HG03175 (cell line): ENCODE data around the gene CXorf58.
A peak's percentile ranks its signal among the peaks of the same experiment; 100 is the strongest.
"Not testable (repeated sequence)": the region's sequence is repeated elsewhere in the genome, so short reads cannot be mapped to it uniquely, and the experiment has no call there.

Experiments
- ATAC-seq: cut with Tn5 transposase; IDR thresholded peaks from one replicate; pipeline ENCODE4 v1.9.1; 2021; ENCODE audit warnings: mild to moderate bottlenecking, moderate library complexity; ENCODE audit not compliant: unreplicated experiment

The CXorf58 gene, protein sequence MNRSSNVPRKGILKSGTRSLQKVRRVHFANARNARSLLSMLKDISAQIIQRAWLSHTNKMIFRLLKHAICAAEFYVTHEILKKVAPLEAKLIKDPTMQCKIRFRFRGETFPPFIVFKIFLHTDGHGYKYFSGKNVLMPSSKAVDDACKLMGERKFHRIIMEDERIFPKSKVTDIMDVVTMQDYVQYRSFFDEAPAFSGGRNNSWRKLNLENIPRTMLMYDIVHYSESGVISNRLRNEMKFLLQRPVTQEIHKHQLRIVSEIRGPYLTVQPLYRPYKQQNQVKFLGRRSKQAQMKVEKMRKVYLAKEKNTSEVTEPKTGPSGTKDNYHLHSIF

DNA sequence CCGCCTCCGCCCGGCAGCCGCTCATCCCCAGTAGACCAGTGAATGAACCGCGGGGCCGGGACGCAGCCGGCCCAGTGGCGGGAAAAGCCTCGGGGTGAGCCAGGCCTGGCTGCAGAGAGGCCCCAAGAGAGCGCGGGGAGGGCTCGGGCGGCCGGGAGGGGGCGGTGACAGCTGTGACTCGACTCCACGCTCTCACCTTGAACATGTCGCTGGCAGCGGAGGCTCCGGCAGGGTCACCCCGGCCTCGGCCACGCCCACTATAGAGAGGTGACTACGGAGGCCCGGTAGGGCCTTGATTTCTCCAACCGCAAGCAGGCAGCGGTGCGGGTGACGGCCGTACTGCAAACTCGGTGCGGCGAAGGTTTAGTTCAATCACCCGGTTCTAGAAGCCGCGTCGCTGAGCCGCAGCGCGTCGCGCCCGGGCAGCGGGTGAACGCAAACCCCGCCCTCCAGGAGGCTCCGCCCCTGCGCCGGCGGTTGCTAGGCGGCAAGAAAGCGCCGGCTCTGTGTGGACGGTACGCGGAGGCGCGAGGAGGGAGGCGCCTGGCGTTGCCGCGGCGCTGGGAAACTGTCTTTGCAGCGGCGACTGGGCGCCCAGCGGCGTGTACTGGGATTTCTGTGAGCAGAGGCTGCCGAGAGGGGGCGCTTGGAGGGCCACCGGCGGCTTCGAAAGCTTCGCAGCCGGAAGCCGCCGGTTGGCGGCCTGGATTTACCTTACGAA is at the start of gene CXorf58, which contains the start of gene APOO:
TSS of gene CXorf58 (plus strand) at position 509 of the 721 bp plus-strand sequence. CDS start 2,297 bp downstream, outside the sequence.
TSS of gene APOO (minus strand) at position 441 of the 721 bp plus-strand sequence. CDS start at position 205, 236 bp downstream.
- peak; percentile 92 for ATAC-seq

DNA sequence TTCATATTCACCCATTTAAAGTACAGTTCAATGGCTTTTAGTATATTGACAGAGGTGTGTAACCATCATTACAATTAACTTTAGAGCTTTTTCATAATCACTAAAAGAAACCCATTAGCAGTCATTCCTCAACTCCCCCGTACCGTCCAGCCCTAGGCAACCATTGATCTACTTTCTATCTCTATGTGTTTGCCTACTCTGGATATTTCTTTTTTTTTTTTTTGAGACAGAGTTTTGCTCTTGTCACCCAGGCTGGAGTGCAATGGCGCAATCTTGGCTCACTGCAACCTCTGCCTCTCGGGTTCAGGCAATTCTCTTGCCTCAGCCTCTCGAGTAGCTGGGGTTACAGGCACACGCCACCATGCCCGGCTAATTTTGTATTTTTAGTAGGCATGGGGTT is 48.6 kb upstream of the CXorf58 start:
- ATAC-seq, result not testable (repeated sequence)

DNA sequence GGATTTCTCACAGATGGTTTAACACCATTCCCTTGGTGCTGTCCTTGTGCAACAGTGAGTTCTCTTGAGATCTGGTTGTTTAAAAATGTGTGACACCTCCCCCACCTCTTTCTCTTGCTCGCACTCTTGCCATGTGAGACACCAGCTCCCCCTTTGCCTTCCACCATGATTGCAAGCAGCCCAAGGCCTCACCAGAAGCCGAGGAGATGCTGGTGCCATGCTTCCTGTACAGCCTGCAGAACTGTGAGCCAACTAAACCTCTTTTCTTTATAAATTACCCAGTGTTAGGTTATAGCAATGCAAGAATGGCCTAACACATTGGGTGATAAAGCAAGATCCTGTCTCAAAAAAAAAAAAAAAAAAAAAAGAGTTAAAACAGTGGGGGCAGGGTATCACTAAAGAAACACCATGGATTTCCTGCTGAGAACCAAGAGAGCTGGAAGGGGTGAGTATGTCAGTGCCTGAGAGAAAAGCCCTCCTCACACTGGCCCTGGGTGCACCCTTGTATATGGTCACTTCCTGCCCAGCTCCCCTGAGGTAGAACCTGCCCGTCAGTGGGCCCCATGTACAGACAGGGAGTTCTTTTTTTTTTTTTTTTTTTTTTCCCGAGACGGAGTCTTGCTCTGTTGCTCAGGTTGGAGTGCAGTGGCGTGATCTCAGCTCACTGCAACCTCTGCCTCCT is 46.5 kb upstream of the CXorf58 start:
- no peak for ATAC-seq

DNA sequence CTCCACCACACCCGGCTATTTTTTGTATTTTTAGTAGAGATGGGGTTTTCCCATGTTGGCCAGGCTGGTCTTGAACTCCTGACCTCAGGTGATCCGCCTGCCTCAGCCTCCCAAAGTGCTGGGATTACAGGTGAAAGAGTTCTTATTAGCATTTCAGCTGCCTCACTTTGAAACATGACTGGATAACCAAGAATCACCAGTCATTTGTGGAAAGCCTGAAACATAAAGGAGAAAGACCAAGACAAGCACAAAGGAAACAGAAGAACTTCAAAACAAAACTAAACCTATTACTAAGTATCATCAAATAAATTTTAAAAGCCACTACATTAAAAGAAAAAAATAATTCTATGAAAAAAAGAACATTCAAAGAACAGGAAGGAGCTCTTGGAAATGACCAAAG is 45.9 kb upstream of the CXorf58 start:
- ATAC-seq, result not testable (repeated sequence)

DNA sequence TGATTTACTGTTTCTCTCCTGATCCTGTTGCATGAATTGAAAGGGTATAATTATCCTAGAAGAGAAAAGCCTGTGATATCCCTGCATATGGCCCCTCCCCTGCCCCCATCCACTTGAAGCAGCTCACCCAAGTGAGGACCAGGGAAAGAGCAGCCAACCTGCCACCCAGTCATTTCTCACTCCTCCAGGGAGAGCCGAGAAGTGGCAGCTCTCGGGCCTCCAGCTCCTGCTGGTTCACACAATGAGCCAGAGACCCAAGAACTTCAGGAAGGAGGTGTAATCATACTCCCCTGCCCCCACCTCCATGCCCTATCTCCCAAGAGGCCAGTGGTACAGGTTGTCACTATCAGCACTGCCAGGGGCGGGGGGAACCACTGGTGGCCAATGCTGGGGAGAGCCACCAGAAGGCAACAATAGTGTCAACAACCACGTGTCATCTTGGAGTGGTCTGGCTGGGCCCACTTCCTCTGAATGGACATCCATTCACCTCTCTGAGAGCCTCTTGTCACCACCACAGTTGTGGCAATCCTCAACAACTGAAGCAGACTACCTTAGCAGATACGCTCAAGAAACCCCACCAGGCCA is 43.0 kb upstream of the CXorf58 start:
- no peak for ATAC-seq

DNA sequence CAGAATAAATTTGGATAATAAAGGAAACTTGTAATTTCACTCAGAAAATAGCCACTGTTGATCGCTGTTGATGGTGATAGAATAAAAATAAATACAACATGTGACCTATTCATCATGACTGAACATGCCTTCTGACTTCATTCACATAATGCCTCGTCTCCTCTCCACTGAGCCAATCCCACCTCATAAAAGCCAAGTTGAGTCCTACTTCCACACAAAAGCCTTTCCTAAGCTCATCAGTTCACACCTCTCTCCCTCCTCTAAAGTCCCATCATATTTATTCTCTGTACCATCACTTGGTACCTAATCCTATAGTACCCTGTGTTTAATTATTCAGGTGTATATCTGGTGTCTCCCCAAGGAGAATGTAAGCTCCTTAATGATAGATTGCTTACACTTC is 37.8 kb upstream of the CXorf58 start:
- ATAC-seq, result no peak

DNA sequence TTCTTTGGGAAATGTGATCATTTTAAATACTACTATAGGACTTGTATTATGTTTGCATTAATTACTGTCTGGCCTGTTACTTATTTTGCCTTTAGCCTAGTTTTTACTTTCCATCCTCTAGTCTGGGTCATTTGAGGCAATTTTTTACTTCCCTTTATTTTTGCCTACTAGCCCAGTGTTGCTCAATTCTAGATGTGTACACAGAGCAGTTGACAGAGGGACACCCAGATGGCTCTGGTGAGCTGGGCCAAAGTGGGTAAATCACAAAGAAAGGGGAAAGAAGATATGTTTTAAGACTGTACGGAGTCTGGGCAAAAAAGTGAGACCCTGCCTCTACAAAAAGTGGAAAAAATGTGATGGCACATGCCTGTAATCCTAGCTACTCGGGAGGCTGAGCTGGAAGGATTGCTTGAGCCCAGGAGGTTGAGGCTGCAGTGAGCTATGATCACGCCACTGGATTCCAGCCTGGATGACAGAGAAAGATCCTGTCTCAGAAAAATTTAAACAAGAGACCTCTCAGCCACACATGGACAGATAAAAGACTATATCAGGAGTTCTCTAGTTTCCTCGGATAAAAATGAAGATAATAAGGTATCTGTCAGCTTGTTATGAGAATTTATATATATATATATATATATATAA is 35.8 kb upstream of the CXorf58 start:
- ATAC-seq, result no peak

DNA sequence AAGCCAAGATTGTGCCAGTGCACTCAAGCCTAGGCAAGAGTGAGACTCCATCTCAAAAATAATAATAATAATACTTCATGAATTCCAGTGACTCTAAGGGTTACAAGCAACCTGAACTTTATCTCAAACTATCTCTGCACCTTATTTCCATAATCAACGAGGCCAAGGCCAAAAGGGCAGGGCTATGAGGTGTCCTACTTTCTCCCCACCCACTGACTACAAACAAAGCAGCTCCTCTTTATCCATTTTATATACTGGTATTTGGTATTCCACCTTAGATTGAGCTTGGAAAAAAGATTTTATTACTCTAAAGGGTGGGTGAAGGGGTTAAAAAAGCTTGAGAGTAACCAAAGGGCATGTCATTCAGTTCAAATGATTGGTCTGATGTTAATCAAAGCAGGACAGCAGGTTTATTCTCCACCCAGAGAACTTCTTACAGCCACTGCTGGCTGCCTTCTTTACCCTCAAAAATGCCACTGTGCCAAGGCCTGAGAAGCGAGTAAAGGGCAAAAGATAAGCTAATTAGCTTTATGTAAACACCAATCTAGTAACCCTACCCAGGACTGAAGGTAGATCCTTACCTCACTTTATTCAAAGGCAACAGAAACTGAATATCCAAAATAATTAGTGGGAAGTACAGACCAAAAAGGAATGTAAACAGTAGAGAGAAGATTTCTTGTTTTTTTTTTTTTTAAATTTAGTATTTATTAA is 28.3 kb upstream of the CXorf58 start:
- no peak for ATAC-seq

DNA sequence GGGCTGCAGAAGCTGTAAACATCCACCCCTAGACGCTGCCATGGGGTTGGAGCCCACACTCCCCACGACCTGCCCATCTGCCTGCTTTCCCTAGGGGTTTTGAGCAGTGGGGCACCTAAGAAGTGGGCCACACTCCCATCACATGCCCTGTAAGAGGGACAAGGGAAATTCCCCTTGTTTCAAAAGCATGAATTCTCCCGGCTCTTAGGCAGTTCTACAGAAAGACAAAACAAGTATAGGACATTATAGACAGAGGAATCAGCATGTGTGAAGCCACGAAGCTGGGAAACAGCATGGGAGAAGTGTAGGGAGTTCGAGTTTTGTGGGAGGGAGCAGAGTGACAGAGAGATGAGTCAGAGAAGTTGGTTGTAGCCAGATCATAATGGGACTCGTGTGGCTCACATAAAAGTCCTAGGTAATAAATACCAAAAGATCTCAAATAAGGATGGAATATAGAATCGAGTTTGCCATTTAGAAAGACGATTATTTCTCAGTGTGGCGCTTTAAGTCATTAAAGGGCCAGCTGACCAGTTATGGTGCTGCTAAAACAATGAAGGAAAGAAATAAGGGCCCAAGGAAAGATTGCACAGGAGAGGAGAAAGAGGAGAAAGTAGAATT is 24.0 kb upstream of the CXorf58 start:
- no peak for ATAC-seq

DNA sequence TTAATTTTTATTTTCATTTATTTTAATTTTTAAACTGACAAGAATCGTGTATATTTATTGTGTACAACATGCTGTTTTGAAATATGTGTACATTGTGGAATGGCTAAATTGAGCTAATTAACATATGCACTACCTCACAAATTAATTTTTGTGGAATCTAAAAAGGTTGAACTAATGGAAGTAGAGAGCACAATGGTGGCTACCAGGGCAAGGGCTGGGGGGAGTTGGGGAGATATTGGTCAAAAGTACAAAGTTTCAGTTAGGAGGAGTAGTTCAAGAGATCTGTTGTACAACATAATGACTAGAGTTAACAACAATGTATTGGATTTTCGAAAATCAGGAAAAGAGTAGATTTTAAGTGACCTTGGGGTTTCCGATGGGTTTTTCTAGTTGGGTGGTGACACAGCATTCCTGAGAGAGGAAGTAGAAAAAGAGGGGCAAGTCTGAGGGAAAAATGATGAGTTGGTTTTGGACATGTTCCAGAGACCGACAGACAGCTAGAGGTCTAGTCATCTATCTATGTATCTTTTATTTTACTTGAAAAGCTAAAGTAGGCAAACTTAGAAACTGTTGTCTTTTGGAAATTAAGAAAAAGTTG is 23.3 kb upstream of the CXorf58 start:
- ATAC-seq, result no peak

DNA sequence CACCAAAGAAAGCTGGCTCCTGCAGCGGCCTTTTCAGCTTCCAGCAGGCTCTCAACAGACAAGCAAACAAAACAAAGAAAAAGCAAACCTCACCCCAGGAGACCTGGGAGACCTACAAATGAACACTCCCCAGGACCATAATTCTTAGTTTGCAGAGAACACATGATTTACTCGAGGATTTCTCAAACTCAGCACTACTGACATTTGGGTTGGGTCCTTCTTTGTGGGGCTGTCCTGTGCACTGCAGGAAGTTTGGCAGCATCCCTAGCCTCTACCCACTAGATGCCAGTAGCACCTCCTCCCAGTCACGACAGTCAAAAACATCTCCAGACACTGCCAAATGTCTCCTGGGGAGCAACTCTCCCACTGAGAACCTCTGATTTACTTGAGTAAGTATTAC is 22.0 kb upstream of the CXorf58 start:
- no peak for ATAC-seq

DNA sequence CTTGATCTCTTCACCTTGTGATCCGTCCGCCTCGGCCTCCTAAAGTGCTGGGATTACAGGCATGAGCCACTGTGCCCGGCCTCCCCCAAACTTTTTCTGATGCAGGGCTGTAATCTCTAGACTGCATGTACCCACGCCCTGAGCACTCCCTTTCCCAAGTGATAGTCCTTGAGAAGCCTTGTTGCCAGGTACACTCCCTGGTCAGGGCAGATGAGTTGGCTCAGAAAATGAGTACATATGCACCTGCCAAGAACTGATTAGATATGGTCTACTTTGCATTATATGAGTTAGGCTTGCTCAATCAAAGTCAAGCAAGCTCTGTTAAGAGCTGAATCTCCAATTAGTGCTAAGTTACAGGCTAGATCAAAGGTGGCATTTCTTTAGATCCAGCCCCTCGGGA is 20.4 kb upstream of the CXorf58 start:
- ATAC-seq, result no peak

DNA sequence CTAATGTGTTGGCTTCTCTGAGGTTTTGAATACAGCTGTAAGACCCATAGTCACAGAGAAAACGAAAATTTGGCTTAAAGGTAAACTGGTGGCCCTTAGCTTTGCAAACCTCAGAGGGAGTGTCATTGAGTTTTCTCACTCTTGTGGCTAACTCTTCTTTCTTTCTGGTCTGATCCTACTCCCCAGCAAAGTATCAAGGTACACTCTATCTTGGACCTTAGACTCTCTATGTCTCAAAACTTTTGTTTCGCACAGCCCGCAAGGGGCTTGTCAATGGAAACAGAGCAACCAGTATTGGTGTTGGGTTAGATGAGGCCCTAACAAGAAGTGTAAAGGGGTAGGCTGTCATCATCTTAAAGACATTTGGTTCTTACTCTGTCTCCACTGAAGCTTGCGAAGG is 19.9 kb upstream of the CXorf58 start:
- no peak for ATAC-seq

DNA sequence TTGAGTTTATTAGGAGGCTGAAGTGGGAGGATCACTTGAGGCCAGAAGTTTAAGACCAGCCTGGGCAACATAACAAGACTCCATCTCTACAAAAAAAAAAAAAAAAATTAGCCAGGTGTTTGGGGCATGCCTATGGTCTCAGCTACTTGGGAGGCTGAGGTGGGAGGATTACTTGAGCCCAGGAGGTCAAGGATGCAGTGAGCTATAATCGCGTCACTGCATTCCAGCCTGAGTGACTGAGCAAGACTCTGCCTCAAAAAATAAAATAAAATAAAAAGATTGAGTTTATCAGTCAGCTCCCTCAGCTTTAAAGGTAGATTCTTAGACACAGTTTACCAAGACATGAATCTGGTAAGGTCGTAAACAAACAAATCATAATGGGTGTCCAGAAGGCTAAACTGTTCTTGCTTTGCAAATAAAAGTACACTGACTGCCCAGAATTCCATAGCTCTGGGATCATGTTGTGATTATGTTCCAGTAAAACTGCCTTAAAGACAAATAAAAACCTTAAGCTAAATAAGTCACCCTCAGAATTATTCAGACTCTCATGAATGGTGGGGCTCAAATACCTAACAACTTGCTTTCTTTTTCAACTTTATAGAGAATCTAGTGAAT is 18.8 kb upstream of the CXorf58 start:
- ATAC-seq, result no peak

DNA sequence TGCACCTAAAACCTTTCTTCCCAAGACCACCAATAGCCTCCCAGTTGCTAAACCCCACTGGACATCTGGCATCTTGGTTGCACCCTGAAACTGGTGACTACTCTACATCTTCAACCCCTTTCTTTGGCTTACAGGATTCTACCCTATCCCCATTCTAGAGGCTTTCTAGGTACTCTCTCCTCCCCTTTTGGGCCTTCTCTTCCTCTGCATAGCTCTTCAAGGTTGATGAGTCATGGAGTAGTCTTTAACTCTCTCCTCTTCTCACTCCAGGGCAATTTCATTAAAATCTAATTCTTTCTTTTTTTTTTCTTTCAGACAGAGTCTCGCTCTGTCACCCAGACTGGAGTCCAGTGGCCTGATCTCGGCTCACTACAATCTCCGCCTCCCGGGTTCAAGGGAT is 16.9 kb upstream of the CXorf58 start:
- no peak for ATAC-seq

DNA sequence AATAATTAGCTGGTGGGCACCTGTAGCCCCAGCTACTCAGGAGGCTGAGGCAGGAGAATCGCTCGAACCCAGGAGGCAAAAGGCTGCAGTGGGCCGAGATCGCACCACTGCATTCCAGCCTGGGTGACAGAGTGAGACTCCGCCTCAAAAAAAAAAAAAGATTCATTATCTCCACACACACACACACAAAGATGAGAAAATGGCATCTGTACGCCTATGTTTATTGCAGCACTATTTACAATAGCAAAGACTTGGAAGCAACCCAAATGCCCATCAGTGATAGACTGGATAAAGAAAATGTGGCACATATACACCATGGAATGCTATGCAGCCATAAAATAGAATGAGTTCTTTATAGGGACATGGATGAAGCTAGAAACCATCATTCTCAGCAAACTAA is 12.8 kb upstream of the CXorf58 start:
- not testable (repeated sequence) for ATAC-seq

DNA sequence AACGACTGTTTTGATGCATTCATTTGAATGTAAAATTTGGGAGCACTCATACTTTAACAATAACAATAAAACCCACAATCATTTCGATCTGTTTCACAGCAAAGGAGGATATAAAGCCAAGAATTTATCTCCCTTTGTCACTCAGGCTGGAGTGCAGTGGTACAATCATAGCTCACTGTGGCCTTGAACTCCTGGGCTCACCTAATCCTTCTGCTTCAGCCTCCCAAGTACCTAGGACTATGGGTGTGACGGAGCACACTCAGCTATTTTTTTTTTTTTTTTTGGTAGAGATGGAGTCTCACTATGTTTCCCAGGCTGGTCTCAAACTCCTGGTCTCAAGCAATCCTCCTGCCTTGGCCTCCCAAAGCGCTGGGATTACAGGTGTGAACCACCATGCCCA is 11.3 kb upstream of the CXorf58 start:
- ATAC-seq, result not testable (repeated sequence)

DNA sequence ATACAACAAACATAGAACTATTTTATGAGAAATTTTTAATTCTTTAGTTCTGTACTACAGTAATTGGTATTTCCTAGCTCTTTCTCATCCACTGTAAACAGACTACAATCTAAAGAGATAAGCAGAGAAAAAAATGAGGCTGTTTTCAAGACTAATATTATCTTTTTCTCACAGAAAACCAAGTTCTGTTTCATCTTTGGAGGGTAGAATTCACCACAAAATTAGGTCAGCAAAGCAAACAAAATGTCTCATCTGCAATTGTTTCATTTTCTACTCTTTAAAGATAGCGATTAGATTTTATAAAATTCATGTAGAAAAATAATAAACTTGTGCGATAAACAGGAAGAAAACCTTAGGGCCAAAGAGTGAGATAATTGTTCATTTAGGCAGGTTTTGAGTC is 10.8 kb upstream of the CXorf58 start:
- ATAC-seq, result no peak

DNA sequence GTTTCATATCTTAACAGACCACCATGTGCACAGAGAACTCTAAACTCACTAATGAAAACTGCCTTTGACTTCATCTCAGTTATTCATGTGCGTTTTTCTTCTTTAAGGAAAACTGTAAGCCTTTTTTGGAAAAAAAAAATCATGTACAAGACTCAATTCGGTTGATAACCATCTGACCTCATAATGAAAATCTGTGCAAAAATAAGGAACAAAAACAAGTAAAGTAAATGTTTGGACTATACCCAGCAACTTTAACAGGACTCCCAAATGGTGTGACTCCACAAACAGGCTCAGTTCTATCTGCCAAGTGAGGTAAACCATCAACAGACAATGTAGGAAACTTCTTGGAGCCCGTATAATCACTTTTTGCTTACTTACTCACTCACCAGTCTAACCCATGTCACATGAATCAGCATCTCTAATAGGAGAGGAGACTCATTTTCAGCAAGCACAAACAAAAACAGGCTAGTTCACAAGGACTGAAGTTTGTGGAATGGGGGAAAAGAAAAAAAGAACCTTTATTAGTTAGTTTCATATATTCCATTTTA is 9.3 kb upstream of the CXorf58 start:
- no peak for ATAC-seq
